Endothelial cell (in vitro differentiated cells): Measurements from ENCODE around the gene MSX1. TPM values are rescaled to one million over a fixed set of nuclear protein-coding genes. Genes with fewer than 3 reads are reported as not detected.

Source experiments
- DNase-seq: peaks from one replicate; pipeline ENCODE4 v3.0.0; 2021; ENCODE audit warnings: low spot score
- H3K27ac Mint-ChIP-seq: one replicate; pipeline ENCODE4 v1.8.0; 2021; ENCODE audit warnings: mixed read lengths, inconsistent platforms; ENCODE audit not compliant: unreplicated experiment
- H3K27me3 Mint-ChIP-seq: one replicate; pipeline ENCODE4 v1.8.0; 2021; ENCODE audit warnings: mild to moderate bottlenecking, moderate library complexity, mixed read lengths, inconsistent platforms; ENCODE audit not compliant: unreplicated experiment
- H3K36me3 Mint-ChIP-seq: one replicate; pipeline ENCODE4 v1.8.0; 2021; ENCODE audit warnings: mild to moderate bottlenecking, low read depth, mixed read lengths, inconsistent platforms; ENCODE audit not compliant: unreplicated experiment
- H3K4me1 Mint-ChIP-seq: one replicate; pipeline ENCODE4 v1.8.0; 2021; ENCODE audit warnings: mild to moderate bottlenecking, mixed read lengths, inconsistent platforms; ENCODE audit not compliant: unreplicated experiment
- H3K4me3 Mint-ChIP-seq: one replicate; pipeline ENCODE4 v1.8.0; 2021; ENCODE audit warnings: mild to moderate bottlenecking, mixed read lengths, inconsistent platforms; ENCODE audit not compliant: unreplicated experiment
- H3K9me3 Mint-ChIP-seq: one replicate; pipeline ENCODE4 v1.8.0; 2021; ENCODE audit warnings: mixed read lengths, inconsistent platforms; ENCODE audit not compliant: unreplicated experiment
- total RNA-seq: library from RNA; stranded (reverse); fragmentation: NEBNext Ultra II Directional; extraction: Animal tissue kit (Norgen Biotek cat#: 25700); gene quantifications from one replicate; pipeline ENCODE4 v1.2.1, GENCODE V29; 2021; ENCODE audit not compliant: unreplicated experiment
- TF ChIP-seq, protein P1 (sequence below): fragments of 200-600 bp; sonication (generic); IDR thresholded peaks from one replicate; pipeline ENCODE4 v1.5.0; 2021; ENCODE audit warnings: antibody characterized with exemption; ENCODE audit not compliant: unreplicated experiment

MSX1 gene
- total RNA-seq, 1 donor from 2014 or later = 17.4 TPM

DNA sequence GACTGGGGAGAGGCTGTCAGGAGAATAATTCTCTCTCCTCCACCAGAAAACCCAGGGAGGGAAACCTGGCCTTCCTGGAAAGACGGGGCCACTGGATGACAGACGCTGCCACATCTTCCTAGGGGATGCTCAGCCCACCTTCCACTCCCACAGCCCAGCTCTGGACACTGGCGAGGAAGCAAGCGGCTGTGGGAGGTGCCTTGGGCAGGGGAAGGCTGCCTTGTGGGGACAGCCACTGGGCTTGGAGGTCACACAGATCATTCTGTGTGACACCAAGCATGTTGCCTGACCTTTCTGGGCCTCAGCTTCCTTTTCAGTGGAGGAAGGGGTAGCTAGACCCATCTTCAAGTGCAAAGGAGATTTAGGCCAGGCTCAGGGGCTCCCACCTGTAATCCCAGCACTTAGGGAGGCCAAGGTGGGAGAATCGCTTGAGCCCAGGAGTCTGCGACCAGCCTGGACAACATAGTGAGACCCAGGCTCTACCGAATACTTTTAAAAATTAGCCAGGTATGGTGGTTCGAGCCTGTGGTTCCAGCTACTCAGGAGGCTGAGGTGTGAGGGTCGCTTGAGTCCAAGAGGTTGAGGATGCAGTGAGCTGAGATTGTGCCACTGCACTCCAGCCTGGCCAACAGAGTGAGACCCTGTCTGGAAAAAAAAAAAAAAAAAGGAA, 9.8 kb upstream of the MSX1 start:
- Mint-ChIP-seq H3K36me3 (no peaks in the 10 kb centered on the region), H3K4me1 (peaks cover 26% of the 10 kb centered on the region), H3K9me3 (no peaks in the 10 kb centered on the region), H3K4me3 (no peak overlapping the region), H3K27ac (no peak overlapping the region), H3K27me3 (peaks cover 15% of the 10 kb centered on the region)
- TF ChIP-seq, protein P1, sequence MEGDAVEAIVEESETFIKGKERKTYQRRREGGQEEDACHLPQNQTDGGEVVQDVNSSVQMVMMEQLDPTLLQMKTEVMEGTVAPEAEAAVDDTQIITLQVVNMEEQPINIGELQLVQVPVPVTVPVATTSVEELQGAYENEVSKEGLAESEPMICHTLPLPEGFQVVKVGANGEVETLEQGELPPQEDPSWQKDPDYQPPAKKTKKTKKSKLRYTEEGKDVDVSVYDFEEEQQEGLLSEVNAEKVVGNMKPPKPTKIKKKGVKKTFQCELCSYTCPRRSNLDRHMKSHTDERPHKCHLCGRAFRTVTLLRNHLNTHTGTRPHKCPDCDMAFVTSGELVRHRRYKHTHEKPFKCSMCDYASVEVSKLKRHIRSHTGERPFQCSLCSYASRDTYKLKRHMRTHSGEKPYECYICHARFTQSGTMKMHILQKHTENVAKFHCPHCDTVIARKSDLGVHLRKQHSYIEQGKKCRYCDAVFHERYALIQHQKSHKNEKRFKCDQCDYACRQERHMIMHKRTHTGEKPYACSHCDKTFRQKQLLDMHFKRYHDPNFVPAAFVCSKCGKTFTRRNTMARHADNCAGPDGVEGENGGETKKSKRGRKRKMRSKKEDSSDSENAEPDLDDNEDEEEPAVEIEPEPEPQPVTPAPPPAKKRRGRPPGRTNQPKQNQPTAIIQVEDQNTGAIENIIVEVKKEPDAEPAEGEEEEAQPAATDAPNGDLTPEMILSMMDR = no peak
- no peak for DNase-seq

DNA sequence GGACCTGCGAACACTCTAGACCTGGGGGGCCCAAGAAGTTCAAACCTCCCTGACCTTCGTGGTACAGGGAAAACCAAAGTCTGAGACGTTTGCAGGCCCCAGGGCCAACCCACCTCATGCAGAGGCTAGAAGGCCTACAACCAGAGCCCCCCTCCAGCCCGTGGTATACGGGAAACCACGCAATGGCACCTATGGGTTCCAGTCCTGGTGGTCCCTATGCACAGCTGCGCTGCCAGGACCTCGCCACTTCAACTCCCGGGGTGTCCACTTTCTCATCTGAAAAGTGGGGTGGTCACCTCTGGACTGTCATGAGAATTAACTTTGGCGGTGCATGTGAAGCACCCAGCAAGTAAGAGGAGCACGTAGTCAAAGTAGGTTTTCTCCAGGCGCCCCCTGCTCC, 8.4 kb upstream of the MSX1 start:
- peaks cover 20% of the 10 kb centered on the region for H3K27me3 Mint-ChIP-seq
- H3K4me1 Mint-ChIP-seq = peaks cover 30% of the 10 kb centered on the region
- no peak overlapping the region for H3K27ac Mint-ChIP-seq
- H3K4me3 Mint-ChIP-seq = no peak overlapping the region
- TF ChIP-seq, protein P1 = no peak
- H3K9me3 Mint-ChIP-seq = no peaks in the 10 kb centered on the region
- no peaks in the 10 kb centered on the region for H3K36me3 Mint-ChIP-seq
- no peak for DNase-seq

DNA sequence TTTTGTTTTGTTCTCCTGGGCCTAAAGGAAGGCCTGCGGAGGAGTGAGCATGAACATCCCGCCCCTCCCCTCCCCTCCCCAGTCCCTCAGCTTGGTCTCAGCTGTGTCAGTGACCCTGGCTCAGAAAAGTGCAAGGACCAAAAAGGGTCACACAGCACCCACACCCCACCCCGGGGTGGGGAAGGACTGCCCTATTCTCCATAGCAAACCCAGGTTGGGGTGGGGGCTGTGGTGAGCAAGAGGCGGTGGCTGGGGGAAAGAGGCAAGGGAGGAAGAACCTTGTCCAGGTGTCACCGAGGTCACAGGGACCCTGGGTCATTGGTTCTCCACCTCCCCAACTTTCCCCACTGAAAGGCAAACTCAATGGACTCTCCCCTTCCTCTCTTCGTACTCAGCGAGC, 7.6 kb upstream of the MSX1 start:
- Mint-ChIP-seq H3K27me3 (peaks cover 22% of the 10 kb centered on the region), H3K27ac (no peak overlapping the region), H3K4me1 (peaks cover 26% of the 10 kb centered on the region), H3K36me3 (no peaks in the 10 kb centered on the region), H3K9me3 (no peaks in the 10 kb centered on the region), H3K4me3 (no peak overlapping the region)
- TF ChIP-seq, protein P1 = no peak
- no peak for DNase-seq

DNA sequence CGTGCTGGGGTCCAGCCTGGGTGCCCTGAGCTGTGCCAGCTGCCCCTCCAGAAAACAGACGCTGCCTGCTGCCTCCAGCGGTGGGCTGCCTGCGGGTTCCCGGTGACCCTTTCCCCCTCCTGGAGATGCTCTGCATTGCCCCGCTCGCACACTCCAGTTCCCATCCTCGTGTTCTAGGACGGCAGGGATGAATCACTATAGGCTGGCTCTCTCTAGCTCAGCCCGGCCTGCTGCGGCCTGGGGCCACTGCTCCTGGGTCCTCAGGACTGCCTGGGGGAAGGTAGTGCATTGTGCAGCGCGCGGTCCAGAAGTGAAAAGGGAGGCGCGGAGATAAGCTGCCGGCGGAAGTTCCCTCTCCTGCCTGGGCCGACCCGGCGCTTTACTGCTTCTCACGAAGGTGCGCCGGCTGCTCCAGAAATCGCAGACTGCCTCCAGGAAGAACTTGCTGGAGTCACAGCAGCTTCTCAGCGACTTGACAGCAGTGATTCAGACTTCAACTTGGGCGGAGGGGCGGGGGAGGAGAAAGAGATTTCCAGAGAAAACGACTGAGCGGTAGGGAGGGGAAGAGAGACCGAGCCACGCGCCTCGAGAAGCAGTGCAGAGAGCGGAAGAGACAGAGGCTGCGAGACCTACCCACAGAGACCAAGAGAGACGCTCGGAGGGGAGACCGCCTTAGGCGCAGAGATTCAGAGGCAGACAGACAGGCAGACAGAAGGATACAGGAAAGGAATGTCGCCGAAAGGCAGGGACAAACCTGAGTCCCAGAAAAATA, 6.7 kb upstream of the MSX1 start:
- Mint-ChIP-seq H3K27me3 (peaks cover 20% of the 10 kb centered on the region), H3K27ac (peak overlapping the region; percentile 61), H3K4me1 (peaks cover 30% of the 10 kb centered on the region), H3K36me3 (no peaks in the 10 kb centered on the region), H3K9me3 (no peaks in the 10 kb centered on the region), H3K4me3 (peak overlapping the region; percentile 86)
- TF ChIP-seq, protein P1 = peak; percentile 47
- peak; percentile 60 for DNase-seq

DNA sequence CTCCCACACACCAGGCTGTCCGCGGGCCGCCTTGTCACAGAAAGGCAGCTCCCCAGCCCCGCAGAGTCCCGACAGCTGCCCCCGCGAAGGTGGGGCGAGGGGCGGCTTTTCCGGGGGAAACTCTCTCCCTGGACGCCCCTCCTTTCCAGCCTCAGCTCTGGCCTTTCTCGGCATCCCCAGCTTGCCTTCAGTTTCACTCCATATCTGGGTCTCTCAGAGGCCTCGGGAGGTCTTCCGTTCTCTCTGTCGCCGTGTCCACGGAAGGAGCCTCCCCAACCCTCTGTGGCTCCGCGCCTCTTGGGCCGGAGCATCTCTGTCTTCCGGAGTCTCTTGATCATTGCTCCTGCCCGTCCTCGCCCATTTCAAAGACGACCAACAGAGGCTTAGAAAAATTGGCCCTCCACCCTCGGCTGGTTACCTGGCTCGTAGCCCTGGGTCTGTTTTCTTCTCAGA, 6.1 kb upstream of the MSX1 start:
- DNase-seq = no peak
- no peak overlapping the region for H3K27ac Mint-ChIP-seq
- H3K9me3 Mint-ChIP-seq = no peaks in the 10 kb centered on the region
- peaks cover 35% of the 10 kb centered on the region for H3K4me1 Mint-ChIP-seq
- TF ChIP-seq, protein P1 = no peak
- H3K36me3 Mint-ChIP-seq = no peaks in the 10 kb centered on the region
- peaks cover 20% of the 10 kb centered on the region for H3K27me3 Mint-ChIP-seq
- H3K4me3 Mint-ChIP-seq = peak overlapping the region; percentile 86
